H9 (cell line): ENCODE data around the gene CORO1C. TPM values are rescaled to one million over a fixed set of nuclear protein-coding genes. Genes with fewer than 3 reads are reported as not detected.

ENCODE experiments used
- DNase-seq: peaks from one replicate; pipeline ENCODE4 v3.0.0-alpha.2; 2017
- H2AFZ ChIP-seq: one replicate; pipeline ENCODE4 v1.6.1; 2013; ENCODE audit warnings: mild to moderate bottlenecking, low read length, control low read depth, moderate library complexity
- H2AK5ac ChIP-seq: 2 replicates; pipeline ENCODE4 v1.6.1; 2013; ENCODE audit warnings: low read length, control low read depth, mixed read lengths; ENCODE audit not compliant: insufficient read length
- H2BK120ac ChIP-seq: one replicate; pipeline ENCODE4 v1.6.1; 2013; ENCODE audit warnings: low read depth, mild to moderate bottlenecking, low read length, control low read depth, inconsistent platforms; ENCODE audit not compliant: poor library complexity, severe bottlenecking
- H2BK12ac ChIP-seq: 2 replicates; pipeline ENCODE4 v1.6.1; 2013; ENCODE audit warnings: low read length, control low read depth, mixed read lengths, low read depth; ENCODE audit not compliant: insufficient read length
- H2BK15ac ChIP-seq: 2 replicates; pipeline ENCODE4 v1.6.1; 2013; ENCODE audit warnings: low read depth, low read length, control low read depth
- H2BK20ac ChIP-seq: one replicate; pipeline ENCODE4 v1.6.1; 2013; ENCODE audit warnings: low read depth, mild to moderate bottlenecking, low read length, control low read depth, inconsistent platforms; ENCODE audit not compliant: poor library complexity, severe bottlenecking
- H2BK5ac ChIP-seq: 2 replicates; pipeline ENCODE4 v1.6.1; 2013; ENCODE audit warnings: low read length, control low read depth, mixed read lengths; ENCODE audit not compliant: insufficient read length
- H3K14ac ChIP-seq: 2 replicates; pipeline ENCODE4 v1.6.1; 2013; ENCODE audit warnings: low read length, control low read depth; ENCODE audit not compliant: insufficient read depth
- H3K18ac ChIP-seq: 2 replicates; pipeline ENCODE4 v1.6.1; 2013; ENCODE audit warnings: low read depth, mild to moderate bottlenecking, mixed read lengths, low read length, control low read depth; ENCODE audit not compliant: insufficient read length
- H3K23ac ChIP-seq: 2 replicates; pipeline ENCODE4 v1.6.1; 2013; ENCODE audit warnings: low read length, control low read depth, mixed read lengths, low read depth; ENCODE audit not compliant: insufficient read length
- H3K23me2 ChIP-seq: 2 replicates; pipeline ENCODE4 v1.6.1; 2013; ENCODE audit warnings: low read depth, mild to moderate bottlenecking, mixed read lengths, low read length, control low read depth; ENCODE audit not compliant: insufficient read length, poor library complexity, severe bottlenecking
- H3K27ac ChIP-seq: 2 replicates; pipeline ENCODE4 v1.5.1; 2013; ENCODE audit warnings: low read length, control low read depth, mixed read lengths, low read depth; ENCODE audit not compliant: insufficient read length
- H3K27me3 ChIP-seq: 2 replicates; pipeline ENCODE4 v1.6.1; 2013; ENCODE audit warnings: low read length, control low read depth, inconsistent platforms; ENCODE audit not compliant: insufficient read depth
- H3K4ac ChIP-seq: 2 replicates; pipeline ENCODE4 v1.6.1; 2013; ENCODE audit warnings: low read depth, mild to moderate bottlenecking, control low read depth, inconsistent platforms, low read length, moderate library complexity
- H3K4me1 ChIP-seq: 2 replicates; pipeline ENCODE4 v1.6.1; 2013; ENCODE audit warnings: low read length, control low read depth, inconsistent platforms; ENCODE audit not compliant: insufficient read depth
- H3K4me2 ChIP-seq: 2 replicates; pipeline ENCODE4 v1.6.1; 2013; ENCODE audit warnings: low read length, control low read depth, mixed read lengths; ENCODE audit not compliant: insufficient read length, insufficient read depth
- H3K56ac ChIP-seq: 2 replicates; pipeline ENCODE4 v1.6.1; 2013; ENCODE audit warnings: low read depth, mild to moderate bottlenecking, mixed read lengths, low read length, control low read depth; ENCODE audit not compliant: insufficient read length
- H3K79me1 ChIP-seq: 2 replicates; pipeline ENCODE4 v1.6.1; 2013; ENCODE audit warnings: low read depth, mild to moderate bottlenecking, moderate library complexity, low read length, control low read depth, inconsistent platforms; ENCODE audit not compliant: insufficient read depth, poor library complexity, severe bottlenecking
- H3K79me2 ChIP-seq: 2 replicates; pipeline ENCODE4 v1.6.1; 2013; ENCODE audit warnings: low read length, control low read depth, inconsistent platforms; ENCODE audit not compliant: insufficient read depth
- H3K9ac ChIP-seq: 2 replicates; pipeline ENCODE4 v1.6.1; 2013; ENCODE audit warnings: low read length, control low read depth, mixed read lengths; ENCODE audit not compliant: insufficient read length; ENCODE audit errors: extremely low read depth
- H3K9me3 ChIP-seq: one replicate; pipeline ENCODE4 v1.6.1; 2013; ENCODE audit warnings: low read depth, low read length, inconsistent platforms; ENCODE audit not compliant: control insufficient read depth
- H3T11ph ChIP-seq: one replicate; pipeline ENCODE4 v1.6.1; 2013; ENCODE audit warnings: mild to moderate bottlenecking, low read length, control low read depth, inconsistent platforms
- H4K20me1 ChIP-seq: one replicate; pipeline ENCODE4 v1.6.1; 2013; ENCODE audit not compliant: control insufficient read depth, insufficient read length, insufficient read depth
- H4K5ac ChIP-seq: 2 replicates; pipeline ENCODE4 v1.6.1; 2013; ENCODE audit warnings: low read depth, mild to moderate bottlenecking, mixed read lengths, low read length, control low read depth; ENCODE audit not compliant: insufficient read length
- H4K8ac ChIP-seq: replicated peaks from 2 replicates; pipeline ENCODE4 v1.6.1; 2013; ENCODE audit warnings: low read length, control low read depth, mixed read lengths, low read depth; ENCODE audit not compliant: insufficient read length
- H4K91ac ChIP-seq: 2 replicates; pipeline ENCODE4 v1.6.1; 2013; ENCODE audit warnings: low read depth, mild to moderate bottlenecking, moderate library complexity, mixed read lengths, low read length, control low read depth; ENCODE audit not compliant: insufficient read length
- H3K27ac Mint-ChIP-seq, 3 experiments: 2 replicates in 2 of 3; 3 replicates in 1 of 3; pipeline ENCODE4 v1.8.0; 2020 to 2021; ENCODE audit warnings: mixed read lengths in 3 of 3, mild to moderate bottlenecking in 1 of 3, moderate library complexity in 1 of 3
- H3K27me3 Mint-ChIP-seq: 2 replicates; pipeline ENCODE4 v1.8.0; 2021; ENCODE audit warnings: low read depth, mild to moderate bottlenecking, moderate library complexity, mixed read lengths
- H3K36me3 Mint-ChIP-seq, 3 experiments: 2 replicates in 2 of 3; 3 replicates in 1 of 3; pipeline ENCODE4 v1.8.0; 2020 to 2021; ENCODE audit warnings: low read depth in 3 of 3, mixed read lengths in 3 of 3; ENCODE audit not compliant: insufficient read depth in 1 of 3
- H3K4me1 Mint-ChIP-seq, 2 experiments: 2 replicates each; pipeline ENCODE4 v1.8.0; 2020; ENCODE audit warnings: mixed read lengths in 2 of 2
- H3K4me3 Mint-ChIP-seq, 2 experiments: 2 replicates in 1 of 2; 3 replicates in 1 of 2; pipeline ENCODE4 v1.8.0; 2020 to 2021; ENCODE audit warnings: mild to moderate bottlenecking in 2 of 2, mixed read lengths in 2 of 2, moderate library complexity in 1 of 2
- H3K9me3 Mint-ChIP-seq, 2 experiments: 2 replicates in 1 of 2; 3 replicates in 1 of 2; pipeline ENCODE4 v1.8.0; 2020; ENCODE audit warnings: mild to moderate bottlenecking in 2 of 2, mixed read lengths in 2 of 2, moderate library complexity in 1 of 2
- CTCF ChIP-seq: fragments of 200-600 bp; sonication (generic); conservative IDR thresholded peaks from 3 replicates; pipeline ENCODE4 v1.8.0; 2021; ENCODE audit warnings: antibody characterized with exemption, mild to moderate bottlenecking
- WGBS: extraction: QIAGEN DNeasy Blood & Tissue Kit; methylation state at CpG from one replicate; pipeline ENCODE4 v1.1.7; 2013; ENCODE audit warnings: missing lambda C conversion rate, low lambda C conversion rate, mixed read lengths; ENCODE audit not compliant: insufficient read length; ENCODE audit errors: extremely low coverage; 5-methylcytosine and 5-hydroxymethylcytosine counted together
- total RNA-seq: library from RNA; stranded (reverse); gene quantifications from 2 replicates; pipeline ENCODE4 v1.2.1, GENCODE V29; 2021

The CORO1C gene
- total RNA-seq, 1 experiment from 2014 or later: 154 TPM

- TF ChIP-seq CTCF: no peak
- no peaks in the 10 kb centered on the region for H3K79me2 ChIP-seq
- no peak overlapping the region for H3K23ac ChIP-seq
- no peak overlapping the region for H3K4ac ChIP-seq
- H2BK20ac ChIP-seq: no peak overlapping the region
- H4K91ac ChIP-seq: no peak overlapping the region
- no peak overlapping the region for H3K18ac ChIP-seq
- no peak overlapping the region for H2BK15ac ChIP-seq
- H2AK5ac ChIP-seq: no peak overlapping the region
- Mint-ChIP-seq H3K27ac (no peak overlapping the region), H3K9me3 (no peaks in the 10 kb centered on the region), H3K4me3 (no peak overlapping the region), H3K4me1 (peaks cover 29 to 34% of the 10 kb centered on the region in 2 experiments), H3K36me3 (peaks cover 24 to 81% (median 50%) of the 10 kb centered on the region in 3 experiments; a peak in 6 of 7 replicates), H3K27me3 (no peaks in the 10 kb centered on the region)
- peaks cover 10% of the 10 kb centered on the region; the same call in 1 of the 2 replicates for H3K4me1 ChIP-seq
- no peak overlapping the region for H2BK12ac ChIP-seq
- no peak overlapping the region for H3K4me2 ChIP-seq
- WGBS: no CpG with 5 or more reads among the region's 2 CpGs
- H3K79me1 ChIP-seq: no peaks in the 10 kb centered on the region
- no peak overlapping the region for H3K14ac ChIP-seq
- H3K56ac ChIP-seq: no peak overlapping the region
- H3K27me3 ChIP-seq: no peaks in the 10 kb centered on the region
- no peaks in the 10 kb centered on the region for H4K20me1 ChIP-seq
- no peak overlapping the region for H2BK5ac ChIP-seq
- no peak overlapping the region for H2BK120ac ChIP-seq
- H4K5ac ChIP-seq: no peak overlapping the region
- no peak overlapping the region for H4K8ac ChIP-seq
- H3K27ac ChIP-seq: no peak overlapping the region
- no peak for DNase-seq
- H2AFZ ChIP-seq: no peak overlapping the region
- no peak overlapping the region for H3K9ac ChIP-seq
- H3T11ph ChIP-seq: no peak overlapping the region
- H3K9me3 ChIP-seq: no peaks in the 10 kb centered on the region
- no peaks in the 10 kb centered on the region for H3K23me2 ChIP-seq
Measured at GRCh38 chr12:108650083-108650482, 81.2 kb downstream of the CORO1C start.
